ENCODE results near the gene DIP2B.
"Not testable (repeated sequence)": the region's sequence is repeated elsewhere in the genome, so short reads cannot be mapped to it uniquely, and the experiment has no call there.

Gene DIP2B

DNA sequence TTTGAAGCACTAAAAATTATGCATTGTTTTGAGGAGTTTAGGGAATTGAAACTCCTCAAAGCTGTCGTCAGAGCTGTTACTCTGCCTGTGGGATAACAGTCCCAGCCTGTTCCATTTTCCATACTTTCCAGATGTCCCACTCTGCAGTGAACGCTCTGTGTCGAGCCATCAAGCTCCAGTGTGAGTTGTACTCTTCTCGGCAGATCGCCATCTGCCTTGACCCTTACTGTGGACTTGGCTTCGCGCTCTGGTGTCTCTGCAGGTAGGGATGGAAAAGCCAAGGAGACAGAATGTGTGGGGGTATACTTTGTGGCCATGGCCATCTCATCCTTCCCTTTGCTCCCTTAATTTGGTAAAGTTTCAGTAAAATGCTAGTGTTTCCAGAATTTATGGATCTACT, 223.6 kb downstream of the DIP2B start:
- no peak for DNase-seq (ENCODE audit: low read depth)

DNA sequence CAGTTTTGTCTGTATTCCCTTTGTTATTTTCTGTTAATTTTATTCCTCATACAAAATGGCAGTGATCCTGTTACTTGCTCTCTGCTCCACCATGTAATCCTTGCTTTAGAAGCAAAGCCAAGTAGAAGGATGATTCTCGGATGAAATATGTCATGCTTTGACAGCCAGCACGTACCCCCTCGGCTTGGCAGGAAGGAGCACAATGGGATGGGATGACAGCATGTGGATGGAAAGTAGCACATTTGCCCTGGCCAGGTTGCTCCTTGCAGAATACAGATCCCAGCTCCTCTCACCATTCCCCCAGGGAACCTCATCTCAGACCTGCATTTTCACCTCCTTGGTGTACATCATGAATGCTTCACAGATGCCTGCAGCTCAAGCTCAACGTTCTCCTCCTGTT, 224.1 kb downstream of the DIP2B start:
- DNase-seq (ENCODE audit: low read depth) = no peak

DNA sequence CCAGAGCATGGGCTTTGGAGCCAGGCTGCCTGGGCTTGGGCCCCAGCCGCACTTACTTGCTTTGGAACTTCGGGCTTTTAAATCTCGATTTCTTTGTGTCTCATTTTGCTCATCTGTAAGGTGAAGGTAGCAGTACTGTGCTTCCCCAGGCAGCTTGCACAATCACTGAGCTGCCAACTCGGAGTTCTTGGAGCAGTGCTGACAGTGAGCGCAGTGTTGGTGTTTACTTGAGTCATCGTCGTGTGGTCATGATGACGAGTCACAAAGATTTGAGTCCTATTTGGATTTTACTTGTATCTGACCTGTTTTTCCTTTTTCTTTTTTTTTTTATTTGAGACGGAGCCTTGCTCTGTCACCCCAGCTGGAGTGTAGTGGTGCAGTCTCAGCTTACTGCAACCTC, 227.8 kb downstream of the DIP2B start:
- peak; percentile 98 for DNase-seq (ENCODE audit: low read depth)

GRCh38 chr12:50733706-50734105, 228.9 kb downstream of the DIP2B start:
- no peak for DNase-seq (ENCODE audit: low read depth)

GRCh38 chr12:50734409-50735263, 229.9 kb downstream of the DIP2B start:
- peak; percentile 32 for DNase-seq (ENCODE audit: low read depth)

DNA sequence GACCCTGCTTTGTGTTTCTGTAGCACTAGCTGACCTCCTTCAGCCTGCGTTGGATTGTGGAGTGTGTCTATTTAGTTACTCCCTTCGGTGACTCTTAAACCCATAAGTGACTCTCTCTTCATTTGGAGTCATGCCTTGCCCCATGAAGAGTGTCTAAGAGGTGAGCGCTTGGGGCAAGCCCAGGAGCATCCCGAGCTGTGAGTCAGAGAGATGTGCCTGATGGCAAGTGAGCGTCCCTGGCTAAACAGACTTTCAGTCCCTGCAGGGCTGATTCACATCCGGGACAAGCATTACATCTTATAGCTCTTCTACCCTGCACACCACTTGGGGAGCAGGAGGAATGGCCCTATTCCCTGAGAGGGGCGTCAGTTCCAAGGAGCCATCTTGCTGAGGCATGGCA, 234.8 kb downstream of the DIP2B start:
- DNase-seq (ENCODE audit: low read depth) = no peak

DNA sequence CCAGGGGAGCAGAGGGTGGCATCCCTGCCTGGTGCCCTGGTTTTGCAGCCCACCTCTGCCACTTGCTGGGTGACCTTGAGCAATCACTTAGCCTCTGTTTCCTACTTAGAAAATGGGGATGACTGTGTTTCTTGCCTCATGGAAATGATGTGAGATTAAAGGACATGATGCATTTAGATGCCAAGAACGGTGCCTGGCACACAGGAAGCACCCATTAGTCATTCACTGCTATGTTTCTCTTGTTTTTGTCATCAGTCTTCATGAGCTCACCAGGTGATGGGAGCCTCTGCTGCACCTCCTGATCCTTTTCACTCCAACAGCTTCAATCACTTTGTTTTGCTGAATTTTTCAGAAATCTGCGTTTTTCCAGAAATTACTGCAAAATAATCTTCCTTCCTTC, 235.5 kb downstream of the DIP2B start:
- peak; percentile 28 for DNase-seq (ENCODE audit: low read depth)

GRCh38 chr12:50742776-50743175, 238.0 kb downstream of the DIP2B start:
- peak; percentile 64 for DNase-seq (ENCODE audit: low read depth)

DNA sequence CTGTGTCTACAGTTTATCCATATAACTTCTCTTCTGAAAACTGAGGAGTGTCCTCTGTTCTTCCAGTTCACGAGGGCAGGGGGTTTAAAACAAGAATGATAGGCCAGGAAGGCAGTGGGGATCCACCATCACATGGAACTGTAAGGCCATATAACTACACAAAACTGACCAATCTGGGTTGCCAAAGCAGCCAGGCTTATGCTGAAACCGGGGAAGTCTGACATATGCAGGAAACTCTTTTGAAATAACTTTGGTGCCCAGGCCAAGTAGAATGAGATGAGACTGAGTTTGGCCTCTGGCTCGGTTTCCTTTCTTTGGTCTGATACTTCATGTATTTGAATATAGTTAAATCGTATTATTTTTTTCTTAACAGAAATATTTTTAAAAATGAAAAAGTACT, 241.1 kb downstream of the DIP2B start:
- DNase-seq (ENCODE audit: low read depth) = no peak

GRCh38 chr12:50746431-50746830, 241.6 kb downstream of the DIP2B start:
- DNase-seq (ENCODE audit: low read depth) = no peak

DNA sequence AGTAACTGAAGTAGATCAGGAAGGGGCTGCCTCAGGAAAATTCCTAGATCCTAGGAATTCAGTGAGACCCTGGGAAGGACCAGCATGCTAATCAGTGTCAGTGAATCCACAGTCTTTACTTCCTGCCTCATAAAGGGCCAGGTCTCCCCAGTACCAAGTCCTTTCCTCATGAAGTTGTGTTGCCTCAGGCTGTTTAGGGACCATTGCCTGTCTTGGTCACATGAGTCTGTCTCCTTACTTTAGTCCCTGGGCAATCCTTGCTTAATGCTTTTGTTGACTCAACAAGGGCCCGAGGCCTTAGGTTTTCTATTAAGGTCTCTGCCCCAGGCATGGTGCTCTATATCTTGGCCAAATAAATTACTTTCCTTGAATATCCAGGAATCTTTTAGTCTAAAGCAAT, 243.0 kb downstream of the DIP2B start:
- DNase-seq (ENCODE audit: low read depth) = no peak

- no peak for DNase-seq (ENCODE audit: low read depth)
These were observed 244.7 kb downstream of the DIP2B start for GRCh38 chr12:50749459-50749882.

- no peak for DNase-seq (ENCODE audit: low read depth)
These were observed 245.6 kb downstream of the DIP2B start for GRCh38 chr12:50750366-50750765.

DNA sequence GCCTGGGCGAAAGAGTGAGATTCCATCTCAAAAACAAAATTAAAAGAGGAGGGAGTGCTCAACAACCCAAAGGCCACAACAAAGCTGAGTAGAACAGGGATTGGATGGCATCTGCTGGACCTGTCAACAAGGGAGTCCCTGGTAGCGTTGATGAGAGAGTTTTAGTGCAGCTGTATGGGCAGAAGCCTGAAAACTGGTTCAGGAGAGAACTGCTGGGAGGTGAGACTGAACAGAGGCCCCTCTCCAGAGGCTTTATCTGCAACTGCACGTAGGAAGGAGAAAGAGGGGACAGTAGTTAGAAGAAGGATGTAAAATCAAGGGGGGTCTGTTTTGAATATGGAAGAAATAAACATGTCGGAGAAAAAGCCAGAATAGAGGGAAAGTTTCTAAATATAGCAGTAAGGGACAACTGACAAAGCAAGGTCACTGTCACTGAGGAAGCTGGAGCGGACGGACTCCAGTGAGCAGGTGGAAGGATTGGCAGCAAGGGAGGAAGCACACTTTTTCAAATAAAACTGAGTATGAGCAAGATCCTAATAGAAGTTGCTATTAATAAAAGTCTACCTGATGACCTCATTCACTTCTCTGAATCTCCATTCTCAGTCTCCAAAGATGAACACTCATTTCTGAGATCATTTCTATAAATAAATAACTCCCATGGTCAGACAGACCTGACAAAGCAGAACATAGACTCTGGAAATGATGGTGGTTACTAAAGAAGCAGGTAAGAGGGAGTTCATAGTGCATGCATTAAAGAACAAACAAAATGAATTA, 247.3 kb downstream of the DIP2B start:
- peak; percentile 23 for DNase-seq (ENCODE audit: low read depth)

GRCh38 chr12:50753232-50753769, 248.5 kb downstream of the DIP2B start:
- DNase-seq (ENCODE audit: low read depth) = no peak

DNA sequence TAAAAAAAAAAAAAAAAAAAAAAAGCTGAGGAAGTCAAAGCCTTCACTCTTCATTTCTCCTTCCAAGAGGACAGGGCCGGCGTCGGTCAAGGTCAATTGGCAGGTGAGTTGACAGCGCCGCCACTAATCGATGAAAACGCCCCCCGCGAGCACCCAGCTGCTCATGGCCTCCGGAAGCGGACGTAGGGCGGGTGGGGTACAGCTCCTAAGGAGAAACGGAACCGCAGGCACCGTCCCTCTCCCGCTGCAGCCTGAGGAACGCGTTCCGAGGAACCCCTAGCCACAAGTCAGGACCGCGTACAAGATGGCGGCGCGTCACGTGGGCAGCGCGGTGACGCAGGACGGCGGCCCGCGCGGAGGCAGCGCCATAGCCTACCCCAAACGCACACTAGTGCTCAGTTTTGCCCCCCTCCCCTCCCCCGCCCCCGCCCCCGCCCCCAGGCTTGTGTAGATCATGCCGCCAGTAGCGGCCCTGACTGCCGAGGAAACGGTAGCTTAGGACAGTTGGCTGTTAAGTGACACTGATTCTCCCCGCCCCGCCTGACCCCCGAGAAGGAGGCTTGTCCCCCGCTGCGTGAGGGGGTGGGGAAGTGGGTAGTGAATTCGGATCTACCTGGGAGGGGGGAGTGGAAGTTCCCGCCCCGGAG, 259.0 kb downstream of the DIP2B start, which contains the start of gene ATF1:
TSS of gene ATF1 (plus strand) at position 463 of the 647 bp plus-strand sequence. CDS start 16,045 bp downstream, outside the sequence.
- peak; percentile 92 for DNase-seq (ENCODE audit: low read depth)

GRCh38 chr12:50764286-50765094, 259.7 kb downstream of the DIP2B start:
- DNase-seq (ENCODE audit: low read depth) = peak; percentile 71

DNA sequence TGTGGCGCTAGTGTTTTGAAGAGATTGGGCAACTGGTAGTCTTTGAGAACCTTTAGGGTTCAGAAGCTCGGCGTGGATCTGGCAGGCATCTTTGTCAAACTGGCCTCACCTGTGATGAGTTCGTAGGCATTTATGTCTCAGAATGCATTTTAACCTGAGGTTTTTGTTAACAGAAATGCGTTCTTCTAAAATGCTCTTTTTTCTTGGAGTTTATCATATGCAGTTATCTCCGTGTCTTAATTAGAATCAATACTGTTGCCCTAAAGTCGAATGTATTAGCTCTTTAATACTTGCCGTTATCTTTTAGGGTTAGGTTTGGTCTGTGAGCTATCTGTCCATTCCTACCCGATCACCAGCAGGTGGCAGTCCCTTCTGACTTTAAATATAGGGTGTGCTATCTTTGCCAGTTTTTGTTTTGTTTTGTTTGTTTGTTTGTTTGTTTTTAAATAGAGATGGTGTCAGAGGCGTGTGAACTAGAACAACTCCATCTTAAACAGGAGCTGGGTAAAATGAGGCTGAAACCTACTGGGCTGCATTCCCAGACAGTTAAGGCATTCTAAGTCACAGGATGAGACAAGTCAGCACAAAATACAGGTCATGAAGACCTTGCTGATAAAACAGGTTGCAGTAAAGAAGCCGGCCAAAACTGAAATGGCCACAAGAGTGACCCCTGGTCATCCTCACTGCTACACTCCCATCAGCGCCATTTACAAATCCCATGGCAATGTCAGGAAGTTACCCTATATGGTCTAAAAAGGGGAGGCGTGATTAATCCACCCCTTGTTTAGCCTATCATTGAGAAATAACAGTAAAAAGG, 260.5 kb downstream of the DIP2B start:
- peak; percentile 54 for DNase-seq (ENCODE audit: low read depth)

DNA sequence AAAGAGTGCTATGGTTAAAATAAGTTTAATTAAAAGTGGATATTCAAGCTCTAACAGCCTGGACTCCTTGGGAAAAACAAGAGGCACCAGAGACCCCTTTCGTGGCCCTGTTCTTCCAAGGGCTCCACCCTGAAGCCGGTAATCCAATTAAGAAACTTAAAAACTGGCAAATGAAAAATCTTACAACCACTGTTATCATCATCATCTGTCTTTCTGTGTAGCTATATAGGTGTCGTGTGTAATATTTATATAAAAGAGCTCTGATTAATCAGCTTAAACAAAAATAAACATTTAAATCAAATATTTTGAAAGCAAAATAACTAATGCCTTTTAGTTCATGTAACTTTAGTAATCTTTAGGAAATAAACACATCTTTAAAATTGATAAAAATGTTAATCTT, 263.6 kb downstream of the DIP2B start:
- no peak for DNase-seq (ENCODE audit: low read depth)

- not testable (repeated sequence) for DNase-seq (ENCODE audit: low read depth)
These were observed 264.0 kb downstream of the DIP2B start for GRCh38 chr12:50768813-50769212.

- no peak for DNase-seq (ENCODE audit: low read depth)
These were observed 266.6 kb downstream of the DIP2B start for GRCh38 chr12:50771409-50771808.
